Measurements from ENCODE around the gene CYBA.

Gene CYBA

DNA sequence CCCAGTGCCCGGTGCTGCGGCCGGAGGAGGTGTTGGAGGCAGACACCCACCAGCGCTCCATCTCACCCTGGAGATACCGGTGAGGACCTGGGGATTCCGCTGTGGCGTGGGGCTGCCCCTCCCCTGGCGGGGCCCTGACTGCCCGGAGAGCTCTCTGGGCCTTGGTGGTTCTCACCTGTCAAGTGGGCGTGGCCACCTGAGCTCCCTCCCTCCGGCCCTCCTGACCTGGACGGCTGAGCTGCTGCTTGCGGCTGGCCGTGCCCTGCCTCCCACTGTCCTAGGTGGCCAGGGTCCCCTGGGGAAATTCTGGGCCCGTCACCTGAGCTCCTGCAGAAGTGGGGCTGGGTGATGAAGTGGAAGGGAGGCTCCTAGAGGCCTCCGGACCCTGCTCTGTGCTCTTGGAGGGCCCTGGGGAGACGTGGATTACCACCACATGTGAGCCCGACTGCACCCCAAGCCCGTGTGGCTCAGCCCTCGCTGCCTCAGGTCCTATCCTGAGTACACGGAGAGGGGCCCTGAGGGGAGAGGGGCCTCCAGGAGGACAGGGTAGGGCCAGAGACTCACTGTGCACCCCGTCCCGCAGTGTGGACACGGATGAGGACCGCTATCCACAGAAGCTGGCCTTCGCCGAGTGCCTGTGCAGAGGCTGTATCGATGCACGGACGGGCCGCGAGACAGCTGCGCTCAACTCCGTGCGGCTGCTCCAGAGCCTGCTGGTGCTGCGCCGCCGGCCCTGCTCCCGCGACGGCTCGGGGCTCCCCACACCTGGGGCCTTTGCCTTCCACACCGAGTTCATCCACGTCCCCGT lies 11.4 kb downstream of the CYBA start:
- Histone ChIP-seq H3K4me3 (ENCODE audit: low read depth in 1 of 2, low read length in 2 of 2) (no peak overlapping the region), H3K36me3 (ENCODE audit: insufficient read depth, low read length) (no peaks in the 10 kb centered on the region), H3K9ac (ENCODE audit: low read length) (no peak overlapping the region), H3K9me3 (ENCODE audit: low read length) (no peaks in the 10 kb centered on the region), H3K4me1 (ENCODE audit: insufficient read depth, low read length) (no peaks in the 10 kb centered on the region), H3K27me3 (ENCODE audit: control insufficient read depth in 1 of 2, insufficient read depth in 2 of 2, low read length in 2 of 2) (peaks cover 15 to 55% of the 10 kb centered on the region in 2 donors), H3K27ac (ENCODE audit: low read depth, low read length) (no peak overlapping the region)

DNA sequence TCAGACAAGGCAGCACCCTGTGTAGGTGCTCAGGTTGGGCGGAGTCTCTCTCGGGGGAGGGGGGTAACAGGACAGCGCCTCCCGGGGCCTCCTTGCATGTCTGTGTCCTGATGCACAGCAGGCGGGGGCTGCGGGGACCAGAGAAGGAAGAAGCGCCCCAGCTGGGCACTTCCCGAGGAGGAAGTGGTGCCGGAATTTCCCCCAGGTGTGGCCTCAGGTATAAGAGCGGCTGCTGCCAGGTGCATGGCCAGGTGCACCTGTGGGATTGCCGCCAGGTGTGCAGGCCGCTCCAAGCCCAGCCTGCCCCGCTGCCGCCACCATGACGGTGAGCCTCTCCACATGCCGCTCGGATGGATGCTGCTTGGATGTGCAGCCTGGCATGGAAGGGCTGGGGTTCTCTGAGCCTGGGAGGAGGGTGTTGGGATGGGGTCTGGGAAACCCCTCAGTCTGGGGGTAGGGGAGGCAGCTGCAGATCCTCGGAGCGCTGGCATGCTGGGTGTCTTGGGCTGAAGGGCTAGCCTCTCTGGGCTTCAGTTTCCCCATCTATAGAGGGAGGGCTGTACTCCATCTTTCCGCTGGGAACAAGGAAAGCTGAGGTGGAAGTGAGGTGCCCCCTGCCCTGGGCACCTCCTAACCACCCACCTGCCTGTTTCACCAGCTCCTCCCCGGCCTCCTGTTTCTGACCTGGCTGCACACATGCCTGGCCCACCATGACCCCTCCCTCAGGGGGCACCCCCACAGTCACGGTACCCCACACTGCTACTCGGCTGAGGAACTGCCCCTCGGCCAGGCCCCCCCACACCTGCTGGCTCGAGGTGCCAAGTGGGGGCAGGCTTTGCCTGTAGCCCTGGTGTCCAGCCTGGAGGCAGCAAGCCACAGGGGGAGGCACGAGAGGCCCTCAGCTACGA lies 12.3 kb downstream of the CYBA start, which contains the start of gene IL17C:
TSS of gene IL17C (plus strand) at position 250 of the 908 bp plus-strand sequence. CDS start at position 320, 70 bp downstream.
- Histone ChIP-seq H3K4me3 (ENCODE audit: low read depth in 1 of 2, low read length in 2 of 2) (no peak within 1 kb of the TSS), H3K27me3 (ENCODE audit: control insufficient read depth in 1 of 2, insufficient read depth in 2 of 2, low read length in 2 of 2) (peaks cover 15 to 63% of the 10 kb centered on the region in 2 donors), H3K4me1 (ENCODE audit: insufficient read depth, low read length) (no peaks in the 10 kb centered on the region), H3K36me3 (ENCODE audit: insufficient read depth, low read length) (no peaks in the 10 kb centered on the region), H3K27ac (ENCODE audit: low read depth, low read length) (no peak within 1 kb of the TSS), H3K9ac (ENCODE audit: low read length) (no peak within 1 kb of the TSS), H3K9me3 (ENCODE audit: low read length) (no peaks in the 10 kb centered on the region)

DNA sequence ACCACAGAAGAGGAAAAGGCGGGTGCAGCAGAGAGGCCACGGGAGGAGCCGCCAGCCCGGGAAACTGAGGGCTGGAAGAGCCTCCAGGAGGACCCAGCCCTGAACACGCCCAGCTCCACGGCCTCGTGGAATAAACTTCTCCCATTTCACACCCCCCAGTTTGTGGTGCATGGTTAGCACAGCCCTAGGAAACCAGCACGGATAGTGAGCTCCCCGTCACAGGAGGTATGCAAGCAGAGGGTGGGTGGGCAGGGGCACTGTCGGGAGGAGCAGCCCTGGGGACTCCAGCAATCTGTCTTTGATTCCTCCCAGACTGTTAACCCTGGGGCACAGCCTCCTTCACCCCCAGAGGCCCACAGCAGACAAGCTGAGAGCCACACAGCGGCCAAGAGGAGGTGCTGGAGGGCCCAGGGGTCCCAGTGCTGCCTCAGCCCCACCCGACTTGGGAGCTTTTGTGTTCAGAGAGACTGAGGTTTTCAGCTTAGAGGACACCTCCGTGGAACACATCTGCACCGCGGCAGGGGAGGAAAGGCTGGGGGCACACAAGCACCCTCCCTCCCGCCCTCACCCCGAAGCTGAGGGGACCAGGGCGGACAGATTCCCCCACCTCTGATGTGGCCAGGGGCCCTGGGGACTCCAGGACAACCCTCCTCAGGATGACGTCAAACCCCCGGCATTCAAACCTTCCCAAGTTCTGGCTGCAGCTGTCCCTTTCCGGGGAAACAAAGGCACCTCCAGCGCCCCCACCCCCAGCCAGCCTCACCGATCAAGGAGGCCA lies 14.2 kb downstream of the CYBA start:
- Histone ChIP-seq H3K4me1 (ENCODE audit: insufficient read depth, low read length) (no peaks in the 10 kb centered on the region), H3K27me3 (ENCODE audit: control insufficient read depth in 1 of 2, insufficient read depth in 2 of 2, low read length in 2 of 2) (peaks cover 15 to 63% of the 10 kb centered on the region in 2 donors), H3K4me3 (ENCODE audit: low read depth in 1 of 2, low read length in 2 of 2) (no peak overlapping the region), H3K9ac (ENCODE audit: low read length) (no peak overlapping the region), H3K27ac (ENCODE audit: low read depth, low read length) (no peak overlapping the region), H3K36me3 (ENCODE audit: insufficient read depth, low read length) (no peaks in the 10 kb centered on the region), H3K9me3 (ENCODE audit: low read length) (no peaks in the 10 kb centered on the region)

DNA sequence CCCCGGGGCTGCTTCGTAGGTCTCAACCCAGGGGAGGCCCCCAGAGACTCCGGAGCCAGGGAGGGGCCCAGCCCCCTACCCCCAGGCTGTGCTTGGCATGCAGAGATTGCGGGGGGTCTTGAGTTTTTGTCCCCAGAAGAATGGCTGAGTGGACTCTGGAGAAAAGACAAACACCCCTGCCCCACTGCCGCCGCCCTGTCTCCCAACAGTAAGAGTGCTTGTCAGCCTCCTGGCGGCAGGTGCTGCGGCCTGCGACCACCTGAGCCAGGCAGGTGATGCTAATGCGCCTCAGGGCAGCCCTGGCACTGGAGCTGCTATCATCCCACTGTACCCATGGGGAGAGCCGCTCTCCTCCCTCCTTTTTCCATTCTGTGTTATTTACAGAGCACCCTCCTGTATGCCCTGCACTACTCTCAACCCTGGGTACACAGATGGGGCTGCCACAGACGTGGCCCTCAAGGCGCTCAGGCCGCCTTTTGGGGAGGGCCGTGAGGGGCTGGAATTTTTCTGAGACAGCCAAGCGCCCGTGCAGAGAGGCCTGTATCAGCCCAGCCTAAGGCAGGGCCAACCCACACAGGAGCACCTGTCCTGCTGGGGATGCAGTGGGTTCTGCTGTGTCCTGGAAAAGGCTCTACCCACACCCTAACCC lies 15.1 kb downstream of the CYBA start:
- Histone ChIP-seq H3K9me3 (ENCODE audit: low read length) (no peaks in the 10 kb centered on the region), H3K27me3 (ENCODE audit: control insufficient read depth in 1 of 2, insufficient read depth in 2 of 2, low read length in 2 of 2) (peaks cover 15 to 60% of the 10 kb centered on the region in 2 donors), H3K27ac (ENCODE audit: low read depth, low read length) (no peak overlapping the region), H3K4me1 (ENCODE audit: insufficient read depth, low read length) (no peaks in the 10 kb centered on the region), H3K4me3 (ENCODE audit: low read depth in 1 of 2, low read length in 2 of 2) (no peak overlapping the region), H3K9ac (ENCODE audit: low read length) (no peak overlapping the region), H3K36me3 (ENCODE audit: insufficient read depth, low read length) (no peaks in the 10 kb centered on the region)

DNA sequence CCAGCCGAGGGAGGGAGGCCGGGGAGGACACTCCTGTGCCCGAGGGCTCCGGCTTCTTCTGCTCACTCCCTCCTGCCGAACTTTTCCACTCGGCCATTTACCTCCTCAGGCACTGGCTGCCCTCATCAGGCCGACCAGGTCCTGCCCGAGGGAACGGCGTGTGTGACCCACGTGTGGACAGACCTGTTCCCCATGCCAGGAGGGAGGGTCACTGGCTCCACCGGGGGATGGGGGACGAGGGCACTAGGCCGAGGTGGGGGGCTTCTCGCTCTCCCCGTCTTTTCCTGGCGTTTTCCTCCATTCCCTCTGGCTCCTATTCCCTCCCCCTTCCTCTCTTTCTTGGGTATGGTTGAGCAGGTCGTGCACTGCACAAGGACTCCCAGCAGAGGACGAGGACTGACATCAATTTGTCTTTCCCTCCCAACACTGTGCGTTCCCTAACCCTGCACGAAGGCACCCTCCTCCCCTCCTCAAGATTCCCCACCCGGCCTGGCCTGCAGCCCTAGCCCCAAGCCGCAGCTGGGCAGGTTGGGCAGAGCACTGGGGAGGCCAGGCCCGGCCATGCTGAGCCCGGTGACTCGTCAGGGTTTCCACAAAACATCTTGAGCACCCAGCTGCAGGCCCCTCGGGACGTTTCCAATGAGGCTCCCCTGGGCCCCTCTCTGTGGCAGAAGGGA lies 15.7 kb downstream of the CYBA start:
- Histone ChIP-seq H3K4me1 (ENCODE audit: insufficient read depth, low read length) (no peaks in the 10 kb centered on the region), H3K9ac (ENCODE audit: low read length) (no peak overlapping the region), H3K27me3 (ENCODE audit: control insufficient read depth in 1 of 2, insufficient read depth in 2 of 2, low read length in 2 of 2) (peaks cover 15 to 54% of the 10 kb centered on the region in 2 donors), H3K4me3 (ENCODE audit: low read depth in 1 of 2, low read length in 2 of 2) (no peak overlapping the region), H3K36me3 (ENCODE audit: insufficient read depth, low read length) (no peaks in the 10 kb centered on the region), H3K9me3 (ENCODE audit: low read length) (no peaks in the 10 kb centered on the region), H3K27ac (ENCODE audit: low read depth, low read length) (no peak overlapping the region)

DNA sequence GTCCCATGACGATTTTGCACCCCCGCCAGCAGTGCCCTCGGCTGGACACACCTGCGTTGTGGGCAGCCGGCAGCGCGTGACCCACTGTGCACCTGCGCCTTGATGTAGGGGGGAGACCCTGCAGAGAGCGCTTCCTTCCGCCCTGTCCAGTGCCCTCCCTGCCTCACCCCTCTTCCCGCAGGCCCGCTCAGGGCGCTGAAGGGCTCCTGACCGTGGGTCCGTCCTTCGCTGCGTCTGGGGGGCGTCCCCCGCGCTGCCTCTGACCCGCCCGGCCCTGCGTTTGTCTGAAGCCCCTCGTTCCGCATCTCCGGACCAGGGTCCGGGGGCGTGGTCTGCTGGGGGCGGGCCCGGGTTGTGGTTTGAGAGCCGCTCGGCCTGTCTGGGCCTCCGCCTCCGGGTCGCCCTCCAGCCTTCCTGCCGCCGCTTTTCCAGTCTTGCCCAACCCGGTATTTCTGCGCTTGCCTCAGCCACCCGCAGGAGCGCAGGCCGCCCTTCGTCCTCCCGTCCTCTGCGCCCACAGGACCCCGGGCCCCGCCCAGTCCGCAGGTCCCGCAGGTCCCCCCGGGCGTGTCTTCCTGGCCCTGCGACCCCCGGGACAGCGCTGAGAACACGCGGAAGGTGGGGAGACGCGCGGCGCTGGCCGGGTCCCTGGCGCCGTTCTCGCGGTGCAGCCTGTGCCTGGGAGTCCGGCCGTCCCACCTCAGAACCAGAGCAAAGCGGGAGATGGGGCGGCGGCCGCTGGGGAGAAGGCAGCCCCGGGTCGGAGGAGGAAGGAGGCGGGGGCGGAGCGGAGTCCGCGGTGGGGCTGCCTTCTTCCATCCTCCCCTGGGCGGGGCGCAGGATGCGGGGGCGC lies 16.5 kb downstream of the CYBA start:
- Histone ChIP-seq H3K9me3 (ENCODE audit: low read length) (no peaks in the 10 kb centered on the region), H3K27me3 (ENCODE audit: control insufficient read depth in 1 of 2, insufficient read depth in 2 of 2, low read length in 2 of 2) (peaks cover 12 to 46% of the 10 kb centered on the region in 2 donors), H3K4me3 (ENCODE audit: low read depth in 1 of 2, low read length in 2 of 2) (no peak overlapping the region), H3K9ac (ENCODE audit: low read length) (no peak overlapping the region), H3K36me3 (ENCODE audit: insufficient read depth, low read length) (peaks cover 4% of the 10 kb centered on the region), H3K27ac (ENCODE audit: low read depth, low read length) (no peak overlapping the region), H3K4me1 (ENCODE audit: insufficient read depth, low read length) (no peaks in the 10 kb centered on the region)

DNA sequence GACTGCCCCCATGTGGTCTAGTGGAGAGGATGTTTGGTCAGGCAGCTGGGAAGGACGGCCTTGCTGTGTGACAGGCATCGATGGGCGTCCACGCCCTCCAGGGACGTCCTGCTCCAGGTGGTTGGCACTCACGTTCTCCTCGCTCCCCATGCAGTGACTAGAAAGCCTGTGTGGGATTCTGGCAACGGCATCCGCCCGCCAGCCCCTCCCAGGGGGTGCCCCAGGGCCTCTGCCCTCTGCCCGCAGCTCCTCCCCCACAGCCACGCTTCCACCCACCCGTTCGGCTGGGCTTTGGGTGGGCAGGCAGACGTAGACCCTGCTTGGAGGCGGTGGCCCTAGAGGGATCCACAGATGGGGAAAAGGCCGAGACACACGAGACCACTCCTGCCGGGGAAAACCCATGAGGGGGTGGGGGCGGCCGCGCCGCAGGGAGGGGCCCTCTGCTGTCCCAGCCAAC lies 17.1 kb downstream of the CYBA start:
- no peak overlapping the region for H3K27ac ChIP-seq (ENCODE audit: low read depth, low read length)
- no peaks in the 10 kb centered on the region for H3K9me3 ChIP-seq (ENCODE audit: low read length)
- no peaks in the 10 kb centered on the region for H3K4me1 ChIP-seq (ENCODE audit: insufficient read depth, low read length)
- H3K27me3 ChIP-seq (ENCODE audit: control insufficient read depth in 1 of 2, insufficient read depth in 2 of 2, low read length in 2 of 2): peaks cover 5 to 39% of the 10 kb centered on the region in 2 donors
- H3K4me3 ChIP-seq (ENCODE audit: low read depth in 1 of 2, low read length in 2 of 2): no peak overlapping the region
- peaks cover 4% of the 10 kb centered on the region for H3K36me3 ChIP-seq (ENCODE audit: insufficient read depth, low read length)
- H3K9ac ChIP-seq (ENCODE audit: low read length): no peak overlapping the region

DNA sequence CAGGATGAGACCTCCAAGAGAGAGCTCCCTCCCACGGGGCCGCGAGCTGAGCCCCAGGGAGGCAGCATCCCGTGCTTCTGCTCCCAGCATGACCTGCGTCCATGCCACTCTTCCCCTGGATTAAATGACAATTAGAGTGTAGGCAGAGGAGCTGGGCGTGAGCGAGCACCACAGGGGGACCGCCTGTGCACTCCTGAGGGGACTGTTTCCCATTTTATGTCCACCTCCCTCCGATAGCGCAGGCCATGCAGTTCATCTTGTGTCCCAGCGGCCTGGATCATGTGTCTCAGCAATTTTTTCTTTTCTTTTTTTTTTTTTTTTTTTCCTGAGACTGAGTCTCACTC lies 18.3 kb downstream of the CYBA start:
- Histone ChIP-seq H3K4me1 (ENCODE audit: insufficient read depth, low read length) (no peaks in the 10 kb centered on the region), H3K27me3 (ENCODE audit: control insufficient read depth in 1 of 2, insufficient read depth in 2 of 2, low read length in 2 of 2) (peaks cover 0 to 28% of the 10 kb centered on the region in 2 donors), H3K4me3 (ENCODE audit: low read depth in 1 of 2, low read length in 2 of 2) (no peak overlapping the region), H3K27ac (ENCODE audit: low read depth, low read length) (no peak overlapping the region), H3K36me3 (ENCODE audit: insufficient read depth, low read length) (peaks cover 16% of the 10 kb centered on the region), H3K9ac (ENCODE audit: low read length) (no peak overlapping the region), H3K9me3 (ENCODE audit: low read length) (no peaks in the 10 kb centered on the region)

DNA sequence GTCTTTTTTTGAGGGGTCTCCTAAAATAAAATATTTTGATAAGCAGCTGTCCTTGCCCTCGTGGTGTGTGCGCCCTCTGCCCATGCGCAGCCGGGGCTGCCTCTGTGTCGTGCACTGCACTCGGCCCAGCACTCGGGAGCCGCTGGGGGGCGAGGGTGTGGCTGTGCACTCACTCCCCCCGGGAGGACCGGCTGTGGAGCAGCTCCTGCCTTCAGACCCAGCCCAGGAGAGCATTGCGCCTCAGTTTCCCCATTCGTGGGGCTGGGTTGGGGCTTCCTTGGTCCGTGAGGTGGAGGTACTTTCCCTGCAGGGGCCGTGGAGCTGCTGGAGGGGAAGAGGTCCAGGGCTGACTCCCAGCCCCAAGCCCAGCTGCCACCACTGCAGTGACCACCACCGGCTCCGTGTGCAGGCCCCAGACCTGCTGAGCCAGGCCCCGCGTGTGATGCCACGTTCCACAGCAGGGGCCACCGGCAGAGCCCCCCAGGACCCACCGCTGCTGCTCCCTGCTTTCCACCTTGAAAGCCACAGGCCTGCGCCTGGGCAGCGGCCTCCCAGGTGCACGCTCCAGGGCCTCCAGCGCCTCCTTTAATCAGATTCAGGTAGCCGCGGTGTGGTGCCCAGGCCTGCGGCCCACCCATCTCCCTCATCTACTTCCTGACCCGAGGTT lies 18.8 kb downstream of the CYBA start:
- H3K4me1 ChIP-seq (ENCODE audit: insufficient read depth, low read length): no peaks in the 10 kb centered on the region
- peaks cover 17% of the 10 kb centered on the region for H3K36me3 ChIP-seq (ENCODE audit: insufficient read depth, low read length)
- no peak overlapping the region for H3K27ac ChIP-seq (ENCODE audit: low read depth, low read length)
- H3K27me3 ChIP-seq (ENCODE audit: control insufficient read depth in 1 of 2, insufficient read depth in 2 of 2, low read length in 2 of 2): peaks cover 0 to 28% of the 10 kb centered on the region in 2 donors
- H3K9me3 ChIP-seq (ENCODE audit: low read length): no peaks in the 10 kb centered on the region
- H3K9ac ChIP-seq (ENCODE audit: low read length): no peak overlapping the region
- no peak overlapping the region for H3K4me3 ChIP-seq (ENCODE audit: low read depth in 1 of 2, low read length in 2 of 2)
